HG03439 (cell line): ENCODE measurements around the gene MFSD12.

Source experiments
- ATAC-seq: cut with Tn5 transposase; IDR thresholded peaks from one replicate; pipeline ENCODE4 v1.9.1; 2021; ENCODE audit warnings: mild to moderate bottlenecking, moderate library complexity; ENCODE audit not compliant: unreplicated experiment

MFSD12 gene

GRCh38 chr19:3526507-3527237 lies 30.7 kb downstream of the MFSD12 start:
- no peak for ATAC-seq

GRCh38 chr19:3524904-3525451 lies 32.4 kb downstream of the MFSD12 start:
- ATAC-seq, result no peak

- no peak for ATAC-seq
Observed at GRCh38 chr19:3524078-3524842, 33.1 kb downstream of the MFSD12 start.

GRCh38 chr19:3523361-3524077 lies 33.9 kb downstream of the MFSD12 start:
- ATAC-seq, result no peak

- no peak for ATAC-seq
Observed at GRCh38 chr19:3522421-3523360, 34.7 kb downstream of the MFSD12 start.

- ATAC-seq, result no peak
Observed at GRCh38 chr19:3521104-3521445, 36.3 kb downstream of the MFSD12 start.

GRCh38 chr19:3520166-3521103 lies 37.0 kb downstream of the MFSD12 start:
- ATAC-seq, result no peak

GRCh38 chr19:3519126-3519525 lies 38.3 kb downstream of the MFSD12 start:
- ATAC-seq, result no peak

GRCh38 chr19:3518659-3519058 lies 38.7 kb downstream of the MFSD12 start:
- ATAC-seq, result no peak

GRCh38 chr19:3518255-3518654 lies 39.1 kb downstream of the MFSD12 start:
- no peak for ATAC-seq

- ATAC-seq, result no peak
Observed at GRCh38 chr19:3517638-3518037, 39.7 kb downstream of the MFSD12 start.

- no peak for ATAC-seq
Observed at GRCh38 chr19:3516675-3517207, 40.6 kb downstream of the MFSD12 start.

- ATAC-seq, result no peak
Observed at GRCh38 chr19:3515891-3516422, 41.4 kb downstream of the MFSD12 start.

- no peak for ATAC-seq
Observed at GRCh38 chr19:3514930-3515329, 42.5 kb downstream of the MFSD12 start.

- ATAC-seq, result no peak
Observed at GRCh38 chr19:3513229-3514140, 43.9 kb downstream of the MFSD12 start.

GRCh38 chr19:3512562-3513228 lies 44.7 kb downstream of the MFSD12 start:
- ATAC-seq, result no peak
